H1 (cell line): ENCODE data around the gene IFT81. TPM values are rescaled to one million over a fixed set of nuclear protein-coding genes. Genes with fewer than 3 reads are reported as not detected.

Experiments used
- CTCF ChIA-PET: fragments of 300-600 bp; sonication (Branson Sonifier 250); formaldehyde crosslinking; loops from one replicate; lab custom pipeline; 2021; ENCODE audit not compliant: partially characterized antibody; lab: Charles Lee
- POLR2A ChIA-PET: fragments of 300-600 bp; sonication (Branson Sonifier 250); formaldehyde crosslinking; loops from one replicate; lab custom pipeline; 2021; ENCODE audit warnings: inconsistent platforms; ENCODE audit not compliant: partially characterized antibody; lab: Charles Lee
- DNase-seq, 2 experiments: peaks; one replicate each; pipeline versions ENCODE4 v3.0.0 to v3.0.0-alpha.2; 2010 to 2022; ENCODE audit warnings: low spot score in 2 of 2, low read depth in 1 of 2, mixed read lengths in 1 of 2
- FAIRE-seq: peaks from 2 replicates; lab custom pipeline; 2011; peaks lifted over from hg19 to GRCh38; lab: Jason Lieb, UNC
- H2AFZ ChIP-seq: 2 replicates; pipeline ENCODE4 v1.8.1; 2012; ENCODE audit warnings: low read length, inconsistent platforms
- H2AK5ac ChIP-seq: 2 replicates; pipeline ENCODE4 v1.6.1; 2013; ENCODE audit warnings: low read depth, low read length
- H2BK120ac ChIP-seq: replicated peaks from 2 replicates; pipeline ENCODE3; 2013; ENCODE audit warnings: low read depth, low read length, inconsistent platforms
- H2BK12ac ChIP-seq: 2 replicates; pipeline ENCODE4 v1.6.1; 2013; ENCODE audit warnings: low read depth, low read length
- H2BK15ac ChIP-seq: 2 replicates; pipeline ENCODE4 v1.6.1; 2013; ENCODE audit warnings: low read length
- H2BK20ac ChIP-seq: 2 replicates; pipeline ENCODE4 v1.6.1; 2013; ENCODE audit warnings: low read length
- H2BK5ac ChIP-seq: 2 replicates; pipeline ENCODE4 v1.6.1; 2013; ENCODE audit warnings: low read depth, low read length
- H3K14ac ChIP-seq: 2 replicates; pipeline ENCODE4 v1.6.1; 2013; ENCODE audit warnings: inconsistent platforms; ENCODE audit not compliant: insufficient read length
- H3K18ac ChIP-seq: 2 replicates; pipeline ENCODE4 v1.6.1; 2013; ENCODE audit warnings: low read length; ENCODE audit errors: extremely low read depth
- H3K23ac ChIP-seq: 2 replicates; pipeline ENCODE4 v1.6.1; 2013; ENCODE audit warnings: inconsistent platforms; ENCODE audit not compliant: insufficient read length
- H3K23me2 ChIP-seq: 2 replicates; pipeline ENCODE4 v1.6.1; 2013; ENCODE audit warnings: low read depth, low read length
- H3K27ac ChIP-seq: 2 replicates; pipeline ENCODE4 v1.6.1; 2011; ENCODE audit warnings: low read depth, low read length, inconsistent platforms
- H3K27me3 ChIP-seq, 4 experiments: replicated peaks in 1 of 4; 1 replicate in 1 of 4; 2 replicates in 3 of 4; pipeline versions ENCODE4 v1.6.1 to v1.8.1; 2011 to 2013; ENCODE audit warnings: low read length in 3 of 4, mild to moderate bottlenecking in 3 of 4, inconsistent platforms in 2 of 4, mixed read lengths in 2 of 4, moderate library complexity in 1 of 4; ENCODE audit not compliant: control insufficient read depth in 3 of 4, insufficient read depth in 3 of 4; ENCODE audit errors: extremely low read depth in 1 of 4
- H3K36me3 ChIP-seq, 4 experiments: 2 replicates each; pipeline versions ENCODE4 v1.6.1 to v1.8.1; 2011 to 2013; ENCODE audit warnings: mild to moderate bottlenecking in 4 of 4, low read length in 3 of 4, moderate library complexity in 2 of 4, control low read depth in 1 of 4, inconsistent platforms in 1 of 4; ENCODE audit not compliant: insufficient read depth in 4 of 4, control insufficient read depth in 2 of 4
- H3K4ac ChIP-seq: replicated peaks from 2 replicates; pipeline ENCODE3; 2013; ENCODE audit warnings: low read length, low read depth, mixed read lengths, inconsistent platforms; ENCODE audit not compliant: insufficient read length
- H3K4me1 ChIP-seq, 4 experiments: replicated peaks in 1 of 4; 1 replicate in 1 of 4; 2 replicates in 3 of 4; pipeline versions ENCODE4 v1.6.1 to v1.8.1; 2011 to 2013; ENCODE audit warnings: low read length in 3 of 4, inconsistent platforms in 2 of 4, mixed read lengths in 1 of 4; ENCODE audit not compliant: insufficient read depth in 4 of 4, control insufficient read depth in 3 of 4
- H3K4me2 ChIP-seq, 2 experiments: 2 replicates each; pipeline versions ENCODE4 v1.6.1 to v1.8.1; 2011 to 2013; ENCODE audit warnings: low read depth in 2 of 2, low read length in 2 of 2, control low read depth in 1 of 2, inconsistent platforms in 1 of 2, mild to moderate bottlenecking in 1 of 2; ENCODE audit not compliant: insufficient read depth in 1 of 2
- H3K4me3 ChIP-seq, 4 experiments: fragments of 200-600, 300-600 bp in 1 of 4; sonication (generic), shearing (Covaris generic), sonication (Bioruptor Twin) in 1 of 4; 2 replicates each; pipeline versions ENCODE4 v1.5.1 to v1.8.1; 2011 to 2016; ENCODE audit warnings: low read length in 4 of 4, low read depth in 3 of 4, control low read depth in 2 of 4, inconsistent platforms in 2 of 4, mild to moderate bottlenecking in 2 of 4, mixed read lengths in 1 of 4, moderate library complexity in 1 of 4; ENCODE audit not compliant: insufficient read depth in 2 of 4; ENCODE audit errors: extremely low read depth in 1 of 4
- H3K56ac ChIP-seq: replicated peaks from 2 replicates; pipeline ENCODE3; 2013; ENCODE audit warnings: low read depth, mild to moderate bottlenecking, mixed read lengths, low read length, inconsistent platforms; ENCODE audit not compliant: insufficient read length
- H3K79me1 ChIP-seq: 2 replicates; pipeline ENCODE4 v1.6.1; 2013; ENCODE audit warnings: low read depth, low read length, control low read depth
- H3K79me2 ChIP-seq, 2 experiments: 2 replicates each; pipeline versions ENCODE4 v1.6.1 to v1.8.1; 2012 to 2013; ENCODE audit warnings: low read length in 2 of 2, mild to moderate bottlenecking in 2 of 2, inconsistent platforms in 1 of 2; ENCODE audit not compliant: insufficient read depth in 2 of 2, control insufficient read depth in 1 of 2
- H3K9ac ChIP-seq, 4 experiments: replicated peaks in 1 of 4; 1 replicate in 1 of 4; 2 replicates in 3 of 4; pipeline versions ENCODE4 v1.6.1 to v1.8.1; 2011 to 2013; ENCODE audit warnings: low read depth in 3 of 4, low read length in 3 of 4, control low read depth in 2 of 4, mild to moderate bottlenecking in 2 of 4, moderate library complexity in 2 of 4, inconsistent platforms in 1 of 4; ENCODE audit errors: extremely low read depth in 1 of 4
- H3K9me3 ChIP-seq, 2 experiments: 2 replicates each; pipeline versions ENCODE4 v1.6.1 to v1.8.1; 2012 to 2013; ENCODE audit warnings: mild to moderate bottlenecking in 2 of 2, moderate library complexity in 2 of 2, control low read depth in 1 of 2, inconsistent platforms in 1 of 2, low read depth in 1 of 2, low read length in 1 of 2, mixed read lengths in 1 of 2; ENCODE audit not compliant: insufficient read depth in 2 of 2
- H4K20me1 ChIP-seq, 2 experiments: replicated peaks in 1 of 2; 2 replicates each; pipeline versions ENCODE3 to v1.8.1; 2011 to 2013; ENCODE audit warnings: inconsistent platforms in 2 of 2, low read length in 2 of 2, mild to moderate bottlenecking in 1 of 2; ENCODE audit not compliant: insufficient read depth in 2 of 2, control insufficient read depth in 1 of 2
- H4K5ac ChIP-seq: 2 replicates; pipeline ENCODE4 v1.6.1; 2013; ENCODE audit warnings: low read length, low read depth, mixed read lengths, inconsistent platforms; ENCODE audit not compliant: insufficient read length
- H4K8ac ChIP-seq: 2 replicates; pipeline ENCODE4 v1.8.0; 2013; ENCODE audit warnings: mild to moderate bottlenecking, moderate library complexity, low read length, inconsistent platforms; ENCODE audit not compliant: insufficient read depth; ENCODE audit errors: extremely low read depth
- H4K91ac ChIP-seq: replicated peaks from 2 replicates; pipeline ENCODE3; 2013; ENCODE audit warnings: low read length, mixed read lengths, inconsistent platforms; ENCODE audit not compliant: insufficient read length
- CREB1 ChIP-seq: IDR thresholded peaks from 2 replicates; pipeline ENCODE4 v1.6.1; 2012; ENCODE audit warnings: inconsistent platforms
- CTBP2 ChIP-seq: IDR thresholded peaks from 2 replicates; pipeline ENCODE4 v1.7.0; 2011; ENCODE audit warnings: borderline replicate concordance, mild to moderate bottlenecking, moderate library complexity, mixed read lengths, low read length; ENCODE audit not compliant: insufficient read depth, insufficient read length
- JUN ChIP-seq: IDR thresholded peaks from 2 replicates; pipeline ENCODE4 v1.6.1; 2011; ENCODE audit warnings: low read depth, mild to moderate bottlenecking, improper control_type of control experiment, low read length
- JUND ChIP-seq: IDR thresholded peaks from 2 replicates; pipeline ENCODE4 v1.6.1; 2011; ENCODE audit warnings: mild to moderate bottlenecking, improper control_type of control experiment, low read length
- PHF8 ChIP-seq: fragments of 200-600 bp; sonication (generic); conservative IDR thresholded peaks from 2 replicates; pipeline ENCODE4 v1.7.1; 2012; ENCODE audit warnings: low read depth, mild to moderate bottlenecking, inconsistent platforms, low read length, moderate library complexity
- RAD21 ChIP-seq, 2 experiments: IDR thresholded peaks in 1 of 2; conservative IDR thresholded peaks in 1 of 2; 2 replicates each; pipeline ENCODE4 v1.6.1; 2011; ENCODE audit warnings: low read depth in 2 of 2, low read length in 2 of 2, improper control_type of control experiment in 1 of 2, inconsistent platforms in 1 of 2, mild to moderate bottlenecking in 1 of 2, moderate library complexity in 1 of 2
- SIRT6 ChIP-seq: IDR thresholded peaks from one replicate; pipeline ENCODE4 v1.7.1; 2012; ENCODE audit warnings: low read length, inconsistent platforms
- WGBS, 2 experiments: shearing (Covaris generic) in 1 of 2; methylation state at CpG; one replicate each; pipeline versions ENCODE4 v1.1.6 to v1.1.7; 2013 to 2015; ENCODE audit warnings: low lambda C conversion rate in 2 of 2, mixed read lengths in 2 of 2, inconsistent platforms in 1 of 2, low coverage in 1 of 2, missing lambda C conversion rate in 1 of 2; ENCODE audit not compliant: insufficient replicate concordance in 2 of 2, insufficient coverage in 1 of 2, insufficient read length in 1 of 2; ENCODE audit errors: extremely low coverage in 1 of 2, missing lambda C conversion rate in 1 of 2; 5-methylcytosine and 5-hydroxymethylcytosine counted together
- polyA plus RNA-seq, 7 experiments: library from polyadenylated mRNA; depleted of rRNA in 3 of 7; stranded (reverse) in 5 of 7; unstranded in 2 of 7; fragments of >200 nt in 5 of 7; fragments of 200-250 nt in 2 of 7; gene quantifications; 1 replicate in 5 of 7; 2 replicates in 1 of 7; 4 replicates in 1 of 7; pipeline versions ENCODE4 v1.2.1 to v1.2.3, GENCODE V29; 2011 to 2013; ENCODE audit warnings: missing spikeins in 2 of 7, mixed read lengths in 2 of 7
- total RNA-seq: library from RNA; stranded (reverse); fragmentation: NEBNext Ultra II Directional; extraction: Animal tissue kit (Norgen Biotek cat#: 25700); gene quantifications from 2 replicates; pipeline ENCODE4 v1.2.1, GENCODE V29; 2021

The IFT81 gene
- total and polyA plus RNA-seq, 2 of the 8 experiments (the other 6 are each of a cell fraction or from before 2014, with no cell fraction given), result 4.1 to 14.5 TPM

- Histone ChIP-seq H3K4me2 (no peak overlapping the region), H2BK15ac (no peak overlapping the region), H3K4me3 (no peak overlapping the region), H3K9ac (no peak overlapping the region), H3K18ac (no peak overlapping the region), H2AFZ (no peak overlapping the region), H4K8ac (no peak overlapping the region), H3K27ac (no peak overlapping the region), H2BK5ac (no peak overlapping the region), H4K5ac (no peak overlapping the region), H3K4me1 (0 out of 7 replicates have a peak, but pooled peaks cover 0 to 2% (median 0%) of the 10 kb centered on the region in 4 experiments), H3K14ac (no peak overlapping the region), H3K79me1 (no peaks in the 10 kb centered on the region), H4K91ac (no peak overlapping the region), H3K79me2 (no peaks in the 10 kb centered on the region), H3K23ac (no peak overlapping the region), H2BK12ac (no peak overlapping the region), H3K36me3 (no peaks in the 10 kb centered on the region), H2BK120ac (no peak overlapping the region), H3K9me3 (no peaks in the 10 kb centered on the region), H2AK5ac (no peak overlapping the region), H3K56ac (no peak overlapping the region), H3K23me2 (no peaks in the 10 kb centered on the region), H4K20me1 (no peaks in the 10 kb centered on the region), H3K4ac (no peak overlapping the region), H3K27me3 (no peaks in the 10 kb centered on the region), H2BK20ac (no peak overlapping the region)
- POLR2A ChIA-PET, result no interaction called here
- 91% methylated on average over 5 of the region's 6 CpGs; no CpG with 5 or more reads in 1 of the 2 experiments for WGBS, 2 experiments
- no peak for TF ChIP-seq JUND
- no peak for TF ChIP-seq CTBP2
- no peak for TF ChIP-seq SIRT6
- no peak for TF ChIP-seq RAD21 (IDR thresholded peaks at IDR 0.05 in 1 of 2, conservative IDR thresholded peaks at IDR 0.05 in 1 of 2; ENCODE audit: low read depth in 2 of 2, low read length in 2 of 2)
- no peak for TF ChIP-seq JUN
- no peak for TF ChIP-seq PHF8
- no peak for TF ChIP-seq CREB1
- CTCF ChIA-PET, result no interaction called here
- FAIRE-seq (no peak), DNase-seq (no peak)
These were observed 130.9 kb downstream of the IFT81 start for GRCh38 chr12:110254971-110255540.
